Liver (tissue), 9 donors: ENCODE measurements around the gene FOXC2. TPM values are rescaled to one million over a fixed set of nuclear protein-coding genes. Genes with fewer than 3 reads are reported as not detected.

ENCODE experiments used
- DNase-seq: peaks from one replicate; pipeline ENCODE4 v3.0.0-alpha.2; 2017; ENCODE audit warnings: low spot score
- H3K27ac ChIP-seq, 2 donors: one replicate each; pipeline ENCODE4 v1.7.0; 2013; ENCODE audit warnings: inconsistent platforms in 2 of 2, low read length in 2 of 2, control low read depth in 1 of 2, low read depth in 1 of 2, mild to moderate bottlenecking in 1 of 2
- H3K27me3 ChIP-seq, 4 donors: one replicate each; pipeline versions ENCODE4 v1.6.1 to v1.7.0; 2013; ENCODE audit warnings: low read length in 3 of 4, inconsistent platforms in 1 of 4, mild to moderate bottlenecking in 1 of 4, moderate library complexity in 1 of 4; ENCODE audit not compliant: control insufficient read depth in 4 of 4, insufficient read depth in 4 of 4
- H3K36me3 ChIP-seq, 4 donors: one replicate each; pipeline versions ENCODE4 v1.6.1 to v1.7.0; 2013; ENCODE audit warnings: low read length in 3 of 4, mild to moderate bottlenecking in 3 of 4, low read depth in 1 of 4, moderate library complexity in 1 of 4; ENCODE audit not compliant: control insufficient read depth in 4 of 4, insufficient read depth in 3 of 4
- H3K4me1 ChIP-seq, 4 donors: one replicate each; pipeline versions ENCODE4 v1.6.1 to v1.7.0; 2013; ENCODE audit warnings: low read length in 3 of 4, mild to moderate bottlenecking in 3 of 4, moderate library complexity in 1 of 4; ENCODE audit not compliant: control insufficient read depth in 4 of 4, insufficient read depth in 4 of 4
- H3K4me3 ChIP-seq, 3 donors: one replicate each; pipeline versions ENCODE4 v1.6.1 to v1.7.0; 2013; ENCODE audit warnings: low read length in 3 of 3, control low read depth in 1 of 3, low read depth in 1 of 3, mild to moderate bottlenecking in 1 of 3
- H3K9ac ChIP-seq, 2 donors: one replicate each; pipeline ENCODE4 v1.7.0; 2013; ENCODE audit warnings: low read length in 2 of 2, mild to moderate bottlenecking in 2 of 2, moderate library complexity in 2 of 2, control low read depth in 1 of 2, low read depth in 1 of 2
- H3K9me3 ChIP-seq, 4 donors: one replicate each; pipeline versions ENCODE4 v1.6.1 to v1.7.0; 2013; ENCODE audit warnings: low read length in 3 of 4; ENCODE audit not compliant: control insufficient read depth in 4 of 4
- ATF3 ChIP-seq: IDR thresholded peaks from 2 replicates; pipeline ENCODE4 v1.6.1; 2016; ENCODE audit warnings: antibody characterized with exemption
- CTCF ChIP-seq: fragments of 150-350 bp; IDR thresholded peaks from 2 replicates; pipeline ENCODE4 v1.5.1; 2017; ENCODE audit warnings: improper control_type of control experiment, low read depth, low read length; ENCODE audit not compliant: missing input control
- EGR1 ChIP-seq, 2 donors: IDR thresholded peaks; 2 replicates each; pipeline ENCODE4 v1.6.1; 2016 to 2018; ENCODE audit warnings: antibody characterized with exemption in 2 of 2, low read depth in 2 of 2
- FOXA1 ChIP-seq: IDR thresholded peaks from 2 replicates; pipeline ENCODE4 v1.6.1; 2016; ENCODE audit warnings: antibody characterized with exemption
- FOXA2 ChIP-seq: IDR thresholded peaks from 2 replicates; pipeline ENCODE4 v1.6.1; 2016; ENCODE audit warnings: antibody characterized with exemption
- GABPA ChIP-seq, 2 donors: IDR thresholded peaks in 1 of 2; conservative IDR thresholded peaks in 1 of 2; 2 replicates each; pipeline ENCODE4 v1.6.1; 2016; ENCODE audit warnings: antibody characterized with exemption in 2 of 2, mild to moderate bottlenecking in 1 of 2, moderate library complexity in 1 of 2
- HNF4A ChIP-seq, 2 donors: conservative IDR thresholded peaks; 2 replicates each; pipeline ENCODE4 v1.6.1; 2016; ENCODE audit warnings: antibody characterized with exemption in 2 of 2, mild to moderate bottlenecking in 2 of 2
- HNF4G ChIP-seq: IDR thresholded peaks from 2 replicates; pipeline ENCODE4 v1.6.1; 2016; ENCODE audit warnings: antibody characterized with exemption
- JUND ChIP-seq, 2 donors: IDR thresholded peaks; 2 replicates each; pipeline ENCODE4 v1.6.1; 2016; ENCODE audit warnings: antibody characterized with exemption in 2 of 2
- MAX ChIP-seq: IDR thresholded peaks from 2 replicates; pipeline ENCODE4 v1.6.1; 2016; ENCODE audit warnings: antibody characterized with exemption
- NR2F2 ChIP-seq: IDR thresholded peaks from 2 replicates; pipeline ENCODE4 v1.6.1; 2016; ENCODE audit warnings: antibody characterized with exemption
- RAD21 ChIP-seq, 2 donors: IDR thresholded peaks; 2 replicates each; pipeline ENCODE4 v1.6.1; 2016; ENCODE audit warnings: antibody characterized with exemption in 2 of 2, mild to moderate bottlenecking in 2 of 2
- REST ChIP-seq: IDR thresholded peaks from 2 replicates; pipeline ENCODE4 v1.6.1; 2016; ENCODE audit warnings: antibody characterized with exemption, mild to moderate bottlenecking
- RXRA ChIP-seq, 2 donors: IDR thresholded peaks; 2 replicates each; pipeline ENCODE4 v1.6.1; 2017 to 2018; ENCODE audit warnings: antibody characterized with exemption in 2 of 2, mild to moderate bottlenecking in 1 of 2
- SP1 ChIP-seq: IDR thresholded peaks from 2 replicates; pipeline ENCODE4 v1.6.1; 2018; ENCODE audit warnings: antibody characterized with exemption, mild to moderate bottlenecking
- TAF1 ChIP-seq: conservative IDR thresholded peaks from 2 replicates; pipeline ENCODE4 v1.6.1; 2016; ENCODE audit warnings: antibody characterized with exemption, mild to moderate bottlenecking
- YY1 ChIP-seq: IDR thresholded peaks from 2 replicates; pipeline ENCODE4 v1.6.1; 2016; ENCODE audit warnings: antibody characterized with exemption, mild to moderate bottlenecking
- ZBTB33 ChIP-seq: IDR thresholded peaks from 2 replicates; pipeline ENCODE4 v1.6.1; 2016; ENCODE audit warnings: antibody characterized with exemption
- WGBS: extraction: QIAGEN DNeasy Blood & Tissue Kit; methylation state at CpG from one replicate; pipeline ENCODE4 v1.1.7; 2013; 5-methylcytosine and 5-hydroxymethylcytosine counted together
- polyA plus RNA-seq, 2 donors: library from polyadenylated mRNA; stranded (reverse) in 1 of 2; unstranded in 1 of 2; fragments of 200-250 nt in 1 of 2; fragments of >200 nt in 1 of 2; fragmentation: Nextera tagmentation in 1 of 2; extraction: Ambion mirVana in 1 of 2; gene quantifications; one replicate each; pipeline versions ENCODE4 v1.2.1 to v1.2.3, GENCODE V29; 2013 to 2015
- total RNA-seq, 2 donors: library from RNA; depleted of rRNA; stranded (reverse); fragments of >200 nt; gene quantifications; one replicate each; pipeline ENCODE4 v1.2.3, GENCODE V29; 2014
- donor health status: healthy.
- donor health status: healthy.
- donor health status: healthy.
- donor health status: healthy.
- donor health status: healthy.

The FOXC2 gene
- total and polyA plus RNA-seq, 4 donors: 0.03 to 0.09 (median 0.08) TPM; not detected in 1

- no peak for TF ChIP-seq RAD21 (IDR thresholded peaks at IDR 0.05)
- TF ChIP-seq SP1: no peak
- TF ChIP-seq MAX: no peak
- TF ChIP-seq NR2F2: no peak
- no peak for TF ChIP-seq FOXA2
- no peak for TF ChIP-seq EGR1 (IDR thresholded peaks at IDR 0.05; ENCODE audit: low read depth in 2 of 2)
- TF ChIP-seq FOXA1: no peak
- TF ChIP-seq HNF4G: no peak
- no peak for TF ChIP-seq GABPA (IDR thresholded peaks at IDR 0.05 in 1 of 2, conservative IDR thresholded peaks at IDR 0.05 in 1 of 2)
- TF ChIP-seq JUND (IDR thresholded peaks at IDR 0.05): no peak
- no peak for TF ChIP-seq ZBTB33
- no peak for TF ChIP-seq CTCF
- no peak for TF ChIP-seq ATF3
- TF ChIP-seq YY1: no peak
- no peak for DNase-seq
- Histone ChIP-seq H3K27ac (no peak overlapping the region), H3K4me1 (no peaks in the 10 kb centered on the region), H3K9me3 (no peaks in the 10 kb centered on the region), H3K36me3 (peaks cover 0 to 10% (median 5%) of the 10 kb centered on the region in 4 donors), H3K27me3 (no peaks in the 10 kb centered on the region), H3K4me3 (no peak overlapping the region), H3K9ac (no peak overlapping the region)
- WGBS: 84% methylated on average over 8 of the region's 8 CpGs
Observed at GRCh38 chr16:86529160-86529559, 37.5 kb upstream of the FOXC2 start.

GRCh38 chr16:86530251-86531190 lies 36.1 kb upstream of the FOXC2 start:
- Histone ChIP-seq H3K27me3 (no peaks in the 10 kb centered on the region), H3K9me3 (no peaks in the 10 kb centered on the region), H3K4me3 (no peak overlapping the region), H3K36me3 (peaks cover 0 to 10% (median 5%) of the 10 kb centered on the region in 4 donors), H3K27ac (peak overlapping the region in 1 of 2 donors; percentile 20), H3K9ac (no peak overlapping the region), H3K4me1 (no peaks in the 10 kb centered on the region)
- 89% methylated on average over 31 of the region's 31 CpGs for WGBS
- DNase-seq: no peak
- TF ChIP-seq HNF4G (no peak), ATF3 (no peak), EGR1 (IDR thresholded peaks at IDR 0.05; ENCODE audit: low read depth in 2 of 2) (no peak), RXRA (IDR thresholded peaks at IDR 0.05) (no peak), SP1 (no peak), FOXA2 (no peak), JUND (IDR thresholded peaks at IDR 0.05) (no peak), YY1 (no peak), NR2F2 (no peak), HNF4A (conservative IDR thresholded peaks at IDR 0.05) (no peak), TAF1 (no peak), REST (no peak), GABPA (IDR thresholded peaks at IDR 0.05 in 1 of 2, conservative IDR thresholded peaks at IDR 0.05 in 1 of 2) (no peak), MAX (no peak), CTCF (no peak)
